HepG2 (cell line): ENCODE measurements around the gene UGT1A8. TPM values are rescaled to one million over a fixed set of nuclear protein-coding genes. Genes with fewer than 3 reads are reported as not detected.

Source experiments
- ATAC-seq: fragments of 200-7000 bp; cut with Tn5 transposase; 3 replicates; pipeline ENCODE4 v1.9.1; 2020; ENCODE audit warnings: mild to moderate bottlenecking, moderate library complexity
- BruUV-seq: library from RNA; stranded (reverse); fragments of 400-500 nt; replicated peaks from 2 replicates; lab custom pipeline; 2021; lab: Mats Ljungman, UMichigan
- CTCF ChIA-PET: fragments of 300-600 bp; formaldehyde crosslinking; extraction: SDS; loops from one replicate; lab custom pipeline; 2021; ENCODE audit warnings: low total read pairs, inconsistent platforms, low intra/inter-chr PET ratio; lab: Yijun Ruan, JAX
- POLR2A ChIA-PET: fragments of 350-600 bp; sonication (Branson Sonifier 250); formaldehyde crosslinking; loops from one replicate; lab custom pipeline; 2020; ENCODE audit warnings: antibody characterized with exemption, inconsistent platforms; lab: Yijun Ruan, JAX
- DNase-seq: peaks from one replicate; pipeline ENCODE4 v3.0.0-alpha.2; 2015; ENCODE audit warnings: low spot score
- FAIRE-seq: peaks from 3 replicates; lab custom pipeline; 2011; peaks lifted over from hg19 to GRCh38; lab: Jason Lieb, UNC
- H2AFZ ChIP-seq: one replicate; pipeline ENCODE4 v1.6.1; 2011; ENCODE audit warnings: low read length, inconsistent platforms
- H3K27ac ChIP-seq: fragments of 300-600 bp; 3 replicates; pipeline ENCODE4 v1.8.0; 2011; ENCODE audit warnings: mixed run types, mild to moderate bottlenecking, mixed read lengths, low read length, inconsistent platforms; ENCODE audit not compliant: insufficient read depth; ENCODE audit errors: extremely low read length
- H3K27me3 ChIP-seq, 2 experiments: fragments of 200-600 bp in 1 of 2; 2 replicates in 1 of 2; 3 replicates in 1 of 2; pipeline versions ENCODE4 v1.6.0 to v1.8.0; 2011; ENCODE audit warnings: low read length in 2 of 2, mild to moderate bottlenecking in 2 of 2, moderate library complexity in 2 of 2, inconsistent platforms in 1 of 2; ENCODE audit not compliant: insufficient read depth in 2 of 2, control insufficient read depth in 1 of 2
- H3K36me3 ChIP-seq, 2 experiments: fragments of 200-600 bp in 1 of 2; replicated peaks in 1 of 2; 2 replicates in 1 of 2; 3 replicates in 1 of 2; pipeline versions ENCODE4 v1.5.1 to v1.8.0; 2011; ENCODE audit warnings: low read length in 2 of 2, inconsistent platforms in 1 of 2; ENCODE audit not compliant: insufficient read depth in 2 of 2, control insufficient read depth in 1 of 2
- H3K4me1 ChIP-seq: 2 replicates; pipeline ENCODE4 v1.5.1; 2012; ENCODE audit warnings: low read length, inconsistent platforms; ENCODE audit not compliant: insufficient read depth
- H3K4me2 ChIP-seq: 2 replicates; pipeline ENCODE4 v1.6.0; 2011; ENCODE audit warnings: low read depth, low read length, inconsistent platforms
- H3K4me3 ChIP-seq, 3 experiments: fragments of 200-600 bp in 1 of 3; sonication (generic), shearing (Covaris generic) in 1 of 3; replicated peaks in 1 of 3; 2 replicates each; pipeline ENCODE4 v1.5.1; 2011 to 2016; ENCODE audit warnings: low read length in 3 of 3, inconsistent platforms in 2 of 3, low read depth in 2 of 3, mild to moderate bottlenecking in 2 of 3, control low read depth in 1 of 3, mixed read lengths in 1 of 3; ENCODE audit not compliant: insufficient read depth in 1 of 3
- H3K79me2 ChIP-seq: one replicate; pipeline ENCODE4 v1.6.1; 2011; ENCODE audit warnings: low read length, inconsistent platforms; ENCODE audit not compliant: insufficient read depth
- H3K9ac ChIP-seq: 2 replicates; pipeline ENCODE4 v1.6.0; 2011; ENCODE audit warnings: mild to moderate bottlenecking, low read depth, low read length, inconsistent platforms; ENCODE audit not compliant: insufficient read depth
- H3K9me3 ChIP-seq: 2 replicates; pipeline ENCODE4 v1.5.1; 2012; ENCODE audit warnings: mild to moderate bottlenecking, low read length
- H4K20me1 ChIP-seq: 2 replicates; pipeline ENCODE4 v1.6.0; 2011; ENCODE audit warnings: inconsistent platforms, mild to moderate bottlenecking, low read length, moderate library complexity; ENCODE audit not compliant: insufficient read depth
- ATF6 ChIP-seq: sonication (generic); formaldehyde crosslinking; conservative IDR thresholded peaks from 2 replicates; pipeline ENCODE4 v1.4.0; 2020; ENCODE audit warnings: missing genetic modification reagents
- BATF2 ChIP-seq: sonication (generic); formaldehyde crosslinking; IDR thresholded peaks from 2 replicates; pipeline ENCODE4 v1.8.0; 2022; ENCODE audit warnings: mild to moderate bottlenecking, missing genetic modification reagents, moderate library complexity
- EP300 ChIP-seq, 3 experiments: sonication (generic) in 1 of 3; formaldehyde crosslinking in 1 of 3; IDR thresholded peaks; 2 replicates each; pipeline versions ENCODE4 v1.5.1 to v1.6.1; 2011 to 2020; ENCODE audit warnings: low read depth in 2 of 3, low read length in 2 of 3, borderline replicate concordance in 1 of 3, improper control_type of control experiment in 1 of 3, mild to moderate bottlenecking in 1 of 3, missing genetic modification reagents in 1 of 3, moderate library complexity in 1 of 3
- HMGXB3 ChIP-seq: sonication (generic); formaldehyde crosslinking; IDR thresholded peaks from 2 replicates; pipeline ENCODE4 v1.4.0; 2020; ENCODE audit warnings: missing genetic modification reagents, borderline replicate concordance
- KAT7 ChIP-seq: IDR thresholded peaks from 2 replicates; pipeline ENCODE4 v1.6.1; 2018; ENCODE audit warnings: borderline replicate concordance, missing compliant biosample characterization
- NFE2 ChIP-seq: sonication (generic); formaldehyde crosslinking; IDR thresholded peaks from 2 replicates; pipeline ENCODE4 v1.4.0; 2020; ENCODE audit warnings: missing genetic modification reagents
- NFKB2 ChIP-seq: sonication (generic); formaldehyde crosslinking; IDR thresholded peaks from 2 replicates; pipeline ENCODE4 v1.4.0; 2020; ENCODE audit warnings: missing genetic modification reagents, borderline replicate concordance
- PPARG ChIP-seq: conservative IDR thresholded peaks from 2 replicates; pipeline ENCODE4 v1.6.1; 2016; ENCODE audit warnings: missing biosample characterization, missing genetic modification reagents
- REPIN1 ChIP-seq: sonication (generic); formaldehyde crosslinking; IDR thresholded peaks from 2 replicates; pipeline ENCODE4 v1.8.0; 2022; ENCODE audit warnings: missing genetic modification reagents, low read depth, mild to moderate bottlenecking, borderline replicate concordance
- SNRNP70 ChIP-seq: fragments of 200-400 bp; formaldehyde crosslinking; IDR thresholded peaks from 2 replicates; pipeline ENCODE4 v1.6.1; 2017; ENCODE audit warnings: mild to moderate bottlenecking, low read depth, low read length, moderate library complexity
- ZBTB21 ChIP-seq: sonication (generic); formaldehyde crosslinking; IDR thresholded peaks from 2 replicates; pipeline ENCODE4 v1.4.0; 2020; ENCODE audit warnings: missing genetic modification reagents
- ZFP91 ChIP-seq: sonication (generic); formaldehyde crosslinking; IDR thresholded peaks from 2 replicates; pipeline ENCODE4 v1.9.0; 2022; ENCODE audit warnings: missing genetic modification reagents, mild to moderate bottlenecking, borderline replicate concordance
- ZNF136 ChIP-seq: sonication (generic); formaldehyde crosslinking; IDR thresholded peaks from 2 replicates; pipeline ENCODE4 v1.8.1; 2022; ENCODE audit warnings: low read depth, mild to moderate bottlenecking, moderate library complexity, missing genetic modification reagents
- ZNF263 ChIP-seq: sonication (generic); formaldehyde crosslinking; IDR thresholded peaks from 2 replicates; pipeline ENCODE4 v1.4.0; 2020; ENCODE audit warnings: missing genetic modification reagents
- WGBS: methylation state at CpG from one replicate; pipeline ENCODE4 v1.1.6; 2017; ENCODE audit warnings: low lambda C conversion rate; 5-methylcytosine and 5-hydroxymethylcytosine counted together
- in situ Hi-C: cut with HindIII; loops from 2 replicates; pipeline ENCODE4 v1.10.0; 2017; ENCODE audit warnings: low pct_unique_long_range_greater_than_20kb; ENCODE audit not compliant: extremely low pct_ligation_motif_present
- intact Hi-C: fragments of 100-400 bp; cut with micrococcal nuclease; formaldehyde crosslinking; loops from one replicate; pipeline ENCODE4 v1.10.0; 2022; ENCODE audit not compliant: unreplicated experiment
- polyA plus RNA-seq, 8 experiments: library from polyadenylated mRNA; depleted of rRNA in 3 of 8; stranded (reverse) in 7 of 8; unstranded in 1 of 8; fragments of >200 nt; fragmentation: Illumina TruSeq in 4 of 8; extraction: Trizol in 4 of 8; gene quantifications; 2 replicates each; pipeline versions ENCODE4 v1.2.1 to v1.2.3, GENCODE V29; 2011 to 2016; ENCODE audit warnings: low read depth in 4 of 8, missing spikeins in 1 of 8, mixed read lengths in 1 of 8; ENCODE audit not compliant: insufficient read depth in 1 of 8
- total RNA-seq, 5 experiments: library from RNA; depleted of rRNA; stranded (reverse); fragments of >200 nt; fragmentation: Illumina TruSeq; extraction: Trizol; gene quantifications; 2 replicates each; pipeline ENCODE4 v1.2.3, GENCODE V29; 2016; ENCODE audit warnings: low read depth in 1 of 5

UGT1A8 gene
- total and polyA plus RNA-seq, 2 of the 13 experiments (the other 11 are each of a cell fraction or from before 2014, with no cell fraction given) = not detected

GRCh38 chr2:233772583-233772982 lies 155.2 kb downstream of the UGT1A8 start:
- no peak for ATAC-seq
- Histone ChIP-seq H3K9me3 (peaks cover 5% of the 10 kb centered on the region; the same call in 1 of the 2 replicates), H3K79me2 (no peaks in the 10 kb centered on the region), H3K4me2 (no peak overlapping the region), H3K4me3 (no peak overlapping the region), H2AFZ (no peak overlapping the region), H4K20me1 (no peaks in the 10 kb centered on the region), H3K36me3 (no peaks in the 10 kb centered on the region), H3K27me3 (peaks cover 1 to 44% of the 10 kb centered on the region in 2 experiments; a peak in 4 of 5 replicates), H3K27ac (no peak overlapping the region), H3K4me1 (no peaks in the 10 kb centered on the region), H3K9ac (no peak overlapping the region)
- DNase-seq = no peak
- in situ Hi-C loops (no loop called here), intact Hi-C loops (no loop called here)
- no TSS peak for BruUV-seq
- no peak for FAIRE-seq
- CTCF ChIA-PET = no interaction called here
- 59% methylated on average over 5 of the region's 5 CpGs for WGBS
- POLR2A ChIA-PET = no interaction called here
- no peak for TF ChIP-seq NFKB2
- no peak for TF ChIP-seq ATF6 (CRISPR knock-in tag)
- no peak for TF ChIP-seq PPARG (CRISPR knock-in tag)
- TF ChIP-seq BATF2 (CRISPR knock-in tag) = no peak
- no peak for TF ChIP-seq SNRNP70
- no peak for TF ChIP-seq NFE2
- TF ChIP-seq ZFP91 (CRISPR knock-in tag) = no peak
- TF ChIP-seq EP300 (IDR thresholded peaks at IDR 0.05; ENCODE audit: low read depth in 2 of 2, low read length in 2 of 2) = no peak
- TF ChIP-seq EP300 (CRISPR knock-in tag; IDR thresholded peaks at IDR 0.05; ENCODE audit: borderline replicate concordance) = no peak
- no peak for TF ChIP-seq ZNF263
- no peak for TF ChIP-seq ZNF136
- TF ChIP-seq HMGXB3 = no peak
- no peak for TF ChIP-seq REPIN1
- TF ChIP-seq KAT7 (CRISPR knock-in tag) = no peak
- TF ChIP-seq ZBTB21 = no peak
